Activated CD8-positive, alpha-beta T cell treated with anti-CD3 and anti-CD28 coated beads for 36 hours (primary cell): ENCODE measurements around the gene TRIM9. TPM values are rescaled to one million over a fixed set of nuclear protein-coding genes. Genes with fewer than 3 reads are reported as not detected.

ENCODE experiments used
- ATAC-seq: fragments of 200-7000 bp; cut with Tn5 transposase; one replicate; pipeline ENCODE4 v1.10.0; 2021; ENCODE audit warnings: mild to moderate bottlenecking, moderate library complexity
- CTCF ChIA-PET: fragments of 350-600 bp; sonication (Branson Sonifier 250); formaldehyde crosslinking; loops from one replicate; lab custom pipeline; 2021; ENCODE audit warnings: antibody characterized with exemption; lab: Charles Lee
- POLR2A ChIA-PET: fragments of 350-600 bp; sonication (Branson Sonifier 250); formaldehyde crosslinking; loops from one replicate; lab custom pipeline; 2021; ENCODE audit warnings: antibody characterized with exemption; lab: Charles Lee
- DNase-seq: peaks from one replicate; pipeline ENCODE4 v3.0.0-alpha.2; 2020
- H3K27ac Mint-ChIP-seq: one replicate; pipeline ENCODE4 v1.8.0; 2021; ENCODE audit warnings: mild to moderate bottlenecking, mixed read lengths
- H3K27me3 Mint-ChIP-seq: one replicate; pipeline ENCODE4 v1.8.0; 2021; ENCODE audit warnings: mixed read lengths
- H3K36me3 Mint-ChIP-seq: one replicate; pipeline ENCODE4 v1.8.0; 2021; ENCODE audit warnings: low read depth, mixed read lengths
- H3K4me1 Mint-ChIP-seq: one replicate; pipeline ENCODE4 v1.8.0; 2021; ENCODE audit warnings: low read depth, mixed read lengths
- H3K4me3 Mint-ChIP-seq: one replicate; pipeline ENCODE4 v1.8.0; 2021; ENCODE audit warnings: mild to moderate bottlenecking, moderate library complexity, mixed read lengths
- H3K9me3 Mint-ChIP-seq: one replicate; pipeline ENCODE4 v1.8.0; 2021; ENCODE audit warnings: mixed read lengths
- intact Hi-C: fragments of 100-400 bp; cut with micrococcal nuclease; formaldehyde crosslinking; loops from one replicate; pipeline ENCODE4 v1.10.0; 2022
- total RNA-seq, 2 experiments: library from RNA; stranded (reverse); gene quantifications; one replicate each; pipeline ENCODE4 v1.2.3, GENCODE V29; 2021
- TF ChIP-seq, protein P1 (sequence below): fragments of 200-600 bp; IDR thresholded peaks from one replicate; pipeline ENCODE4 v1.8.0; 2022; ENCODE audit warnings: antibody characterized with exemption, mild to moderate bottlenecking

The TRIM9 gene
- total RNA-seq, 2 experiments from 2014 or later = 6.5 to 7.2 TPM

- TF ChIP-seq, protein P1, sequence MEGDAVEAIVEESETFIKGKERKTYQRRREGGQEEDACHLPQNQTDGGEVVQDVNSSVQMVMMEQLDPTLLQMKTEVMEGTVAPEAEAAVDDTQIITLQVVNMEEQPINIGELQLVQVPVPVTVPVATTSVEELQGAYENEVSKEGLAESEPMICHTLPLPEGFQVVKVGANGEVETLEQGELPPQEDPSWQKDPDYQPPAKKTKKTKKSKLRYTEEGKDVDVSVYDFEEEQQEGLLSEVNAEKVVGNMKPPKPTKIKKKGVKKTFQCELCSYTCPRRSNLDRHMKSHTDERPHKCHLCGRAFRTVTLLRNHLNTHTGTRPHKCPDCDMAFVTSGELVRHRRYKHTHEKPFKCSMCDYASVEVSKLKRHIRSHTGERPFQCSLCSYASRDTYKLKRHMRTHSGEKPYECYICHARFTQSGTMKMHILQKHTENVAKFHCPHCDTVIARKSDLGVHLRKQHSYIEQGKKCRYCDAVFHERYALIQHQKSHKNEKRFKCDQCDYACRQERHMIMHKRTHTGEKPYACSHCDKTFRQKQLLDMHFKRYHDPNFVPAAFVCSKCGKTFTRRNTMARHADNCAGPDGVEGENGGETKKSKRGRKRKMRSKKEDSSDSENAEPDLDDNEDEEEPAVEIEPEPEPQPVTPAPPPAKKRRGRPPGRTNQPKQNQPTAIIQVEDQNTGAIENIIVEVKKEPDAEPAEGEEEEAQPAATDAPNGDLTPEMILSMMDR = no peak
- Mint-ChIP-seq H3K36me3 (no peaks in the 10 kb centered on the region), H3K9me3 (no peaks in the 10 kb centered on the region), H3K27me3 (no peaks in the 10 kb centered on the region), H3K27ac (no peak overlapping the region), H3K4me1 (no peaks in the 10 kb centered on the region), H3K4me3 (no peak overlapping the region)
- DNase-seq = no peak
- ChIA-PET POLR2A (no interaction called here), CTCF (interaction anchor here (0.8 kb wide), 1 partner anchor 40 kb away, joined by 3 read pairs; no protein-coding TSS in a partner anchor)
- ATAC-seq = no peak
- intact Hi-C loops = no loop called here
Measured at GRCh38 chr14:51041883-51042282, 53.0 kb downstream of the TRIM9 start.

GRCh38 chr14:51041108-51041531 lies 53.8 kb downstream of the TRIM9 start:
- Mint-ChIP-seq H3K27me3 (no peaks in the 10 kb centered on the region), H3K27ac (no peak overlapping the region), H3K4me3 (no peak overlapping the region), H3K9me3 (no peaks in the 10 kb centered on the region), H3K4me1 (no peaks in the 10 kb centered on the region), H3K36me3 (no peaks in the 10 kb centered on the region)
- intact Hi-C loops = no loop called here
- TF ChIP-seq, protein P1 = no peak
- CTCF ChIA-PET = no interaction called here
- DNase-seq (no peak), ATAC-seq (no peak)
- POLR2A ChIA-PET = interaction anchor here (0.6 kb wide), 1 partner anchor 25 kb away, joined by 3 read pairs; no protein-coding TSS in a partner anchor

GRCh38 chr14:51039252-51039651 lies 55.7 kb downstream of the TRIM9 start:
- Mint-ChIP-seq H3K27me3 (no peaks in the 10 kb centered on the region), H3K27ac (no peak overlapping the region), H3K4me3 (no peak overlapping the region), H3K4me1 (no peaks in the 10 kb centered on the region), H3K36me3 (no peaks in the 10 kb centered on the region), H3K9me3 (no peaks in the 10 kb centered on the region)
- ChIA-PET CTCF (interaction anchor here (1.3 kb wide), 1 partner anchor 9 kb away, joined by 3 read pairs; no protein-coding TSS in a partner anchor), POLR2A (no interaction called here)
- ATAC-seq (no peak), DNase-seq (no peak)
- TF ChIP-seq, protein P1 = no peak
- intact Hi-C loops = no loop called here

- no peaks in the 10 kb centered on the region for H3K9me3 Mint-ChIP-seq
- ChIA-PET CTCF (no interaction called here), POLR2A (no interaction called here)
- DNase-seq (no peak), ATAC-seq (no peak)
- H3K4me1 Mint-ChIP-seq = no peaks in the 10 kb centered on the region
- TF ChIP-seq, protein P1 = no peak
- no peaks in the 10 kb centered on the region for H3K36me3 Mint-ChIP-seq
- H3K27ac Mint-ChIP-seq = no peak overlapping the region
- no peaks in the 10 kb centered on the region for H3K27me3 Mint-ChIP-seq
- H3K4me3 Mint-ChIP-seq = no peak overlapping the region
- intact Hi-C loops = no loop called here
Measured at GRCh38 chr14:51035611-51036192, 59.2 kb downstream of the TRIM9 start.

DNA sequence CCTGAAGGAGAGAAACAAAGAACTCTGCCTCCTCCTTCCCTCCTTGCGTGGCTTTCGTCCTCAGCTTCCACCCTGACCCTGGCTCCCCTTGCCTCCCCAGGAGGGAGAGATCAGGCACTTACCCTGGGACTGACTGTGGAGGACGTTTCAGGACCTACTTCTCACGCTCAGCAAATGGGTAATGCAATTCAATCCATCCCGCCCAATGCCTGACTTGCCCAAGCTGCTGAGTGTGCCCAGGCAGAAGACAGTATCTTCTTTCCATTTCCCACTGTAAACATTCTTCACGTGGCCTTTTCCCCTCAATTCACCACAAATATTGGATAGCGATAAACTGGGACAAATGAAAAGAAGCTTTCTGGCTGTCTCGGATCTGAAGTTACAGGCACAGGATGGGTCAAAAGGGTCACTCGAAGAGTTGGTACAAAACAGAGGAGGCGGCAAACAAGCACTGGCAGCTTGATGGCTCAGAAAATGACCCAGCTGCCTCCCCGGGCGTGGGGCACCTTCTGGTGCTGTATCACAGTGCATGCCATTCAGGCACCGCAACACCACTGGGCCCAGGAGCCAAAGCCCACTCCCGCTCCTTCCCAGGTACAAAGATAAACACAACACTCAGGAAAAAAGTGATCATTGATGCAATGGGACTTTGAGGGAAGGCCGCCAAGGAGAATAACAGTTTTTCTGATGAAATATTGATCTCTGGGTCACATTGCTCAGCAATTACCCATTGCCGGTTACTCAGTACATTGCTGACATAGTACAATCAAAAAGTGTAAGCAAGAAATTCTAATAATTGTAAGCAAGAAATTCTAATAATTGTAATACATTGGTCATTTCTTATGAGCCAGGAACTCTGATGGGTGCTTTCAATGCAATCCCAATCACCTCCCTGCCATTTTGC lies 65.8 kb downstream of the TRIM9 start:
- CTCF ChIA-PET = no interaction called here
- H3K9me3 Mint-ChIP-seq = no peaks in the 10 kb centered on the region
- POLR2A ChIA-PET = no interaction called here
- no peak for ATAC-seq
- no peak overlapping the region for H3K4me3 Mint-ChIP-seq
- TF ChIP-seq, protein P1 = no peak
- H3K27me3 Mint-ChIP-seq = peaks cover 3% of the 10 kb centered on the region
- no peaks in the 10 kb centered on the region for H3K4me1 Mint-ChIP-seq
- no peak overlapping the region for H3K27ac Mint-ChIP-seq
- no peak for DNase-seq
- intact Hi-C loops = no loop called here
- H3K36me3 Mint-ChIP-seq = no peaks in the 10 kb centered on the region
